IPS DF 6.9 (cell line): ENCODE data around the gene CMPK1.
"Not testable (repeated sequence)": the region's sequence is repeated elsewhere in the genome, so short reads cannot be mapped to it uniquely, and the experiment has no call there.

Experiments used
- DNase-seq: peaks from one replicate; pipeline ENCODE4 v3.0.0-alpha.2; 2013; ENCODE audit warnings: low read depth, low spot score
- H3K27ac ChIP-seq: one replicate; pipeline ENCODE4 v1.5.1; 2013; ENCODE audit warnings: low read length, control low read depth
- H3K27me3 ChIP-seq: 2 replicates; pipeline ENCODE4 v1.6.1; 2013; ENCODE audit warnings: mild to moderate bottlenecking, low read length; ENCODE audit not compliant: control insufficient read depth, insufficient read depth
- H3K36me3 ChIP-seq: 2 replicates; pipeline ENCODE4 v1.6.1; 2013; ENCODE audit warnings: low read length; ENCODE audit not compliant: control insufficient read depth, insufficient read depth
- H3K4me1 ChIP-seq: 2 replicates; pipeline ENCODE4 v1.6.1; 2013; ENCODE audit warnings: low read length; ENCODE audit not compliant: control insufficient read depth, insufficient read depth
- H3K4me3 ChIP-seq: 2 replicates; pipeline ENCODE4 v1.5.1; 2013; ENCODE audit warnings: mild to moderate bottlenecking, low read length
- H3K9me3 ChIP-seq: 2 replicates; pipeline ENCODE4 v1.6.1; 2013; ENCODE audit warnings: low read length, inconsistent platforms; ENCODE audit not compliant: control insufficient read depth, insufficient read depth
- WGBS: extraction: QIAGEN DNeasy Blood & Tissue Kit; methylation state at CpG from one replicate; pipeline ENCODE4 v1.1.7; 2013; ENCODE audit warnings: mixed read lengths, missing lambda C conversion rate; ENCODE audit not compliant: insufficient read length, insufficient coverage; 5-methylcytosine and 5-hydroxymethylcytosine counted together

The CMPK1 gene

GRCh38 chr1:47337350-47337749 is 3.8 kb downstream of the CMPK1 start:
- no CpG with 5 or more reads among the region's 6 CpGs for WGBS
- no peaks in the 10 kb centered on the region for H3K36me3 ChIP-seq
- H3K27me3 ChIP-seq = no peaks in the 10 kb centered on the region
- no peak overlapping the region for H3K27ac ChIP-seq
- H3K9me3 ChIP-seq = no peaks in the 10 kb centered on the region
- no peaks in the 10 kb centered on the region for H3K4me1 ChIP-seq
- no peak overlapping the region for H3K4me3 ChIP-seq
- no peak for DNase-seq

- Histone ChIP-seq H3K9me3 (no peaks in the 10 kb centered on the region), H3K27ac (no peak overlapping the region), H3K4me3 (no peak overlapping the region), H3K4me1 (no peaks in the 10 kb centered on the region), H3K27me3 (no peaks in the 10 kb centered on the region), H3K36me3 (no peaks in the 10 kb centered on the region)
- no peak for DNase-seq
Observed at GRCh38 chr1:47338249-47339077, 4.9 kb downstream of the CMPK1 start.

- WGBS = no CpG with 5 or more reads among the region's 4 CpGs
- no peaks in the 10 kb centered on the region for H3K36me3 ChIP-seq
- no peaks in the 10 kb centered on the region for H3K4me1 ChIP-seq
- H3K27me3 ChIP-seq = no peaks in the 10 kb centered on the region
- no peaks in the 10 kb centered on the region for H3K9me3 ChIP-seq
- no peak for DNase-seq
- H3K4me3 ChIP-seq = no peak overlapping the region
- no peak overlapping the region for H3K27ac ChIP-seq
Observed at GRCh38 chr1:47340227-47340626, 6.6 kb downstream of the CMPK1 start.

GRCh38 chr1:47346979-47347378 is 13.4 kb downstream of the CMPK1 start:
- DNase-seq, H3K27me3 ChIP-seq, H3K4me1 ChIP-seq, H3K27ac ChIP-seq, H3K9me3 ChIP-seq, H3K36me3 ChIP-seq, H3K4me3 ChIP-seq: not testable (repeated sequence)
- WGBS = no CpG with 5 or more reads among the region's 5 CpGs

- Histone ChIP-seq H3K4me3 (no peak overlapping the region), H3K27me3 (no peaks in the 10 kb centered on the region), H3K27ac (no peak overlapping the region), H3K9me3 (no peaks in the 10 kb centered on the region), H3K4me1 (no peaks in the 10 kb centered on the region), H3K36me3 (no peaks in the 10 kb centered on the region)
- DNase-seq = no peak
- no CpG with 5 or more reads among the region's 9 CpGs for WGBS
Observed at GRCh38 chr1:47347735-47348134, 14.1 kb downstream of the CMPK1 start.

GRCh38 chr1:47348246-47348645 is 14.7 kb downstream of the CMPK1 start:
- Histone ChIP-seq H3K4me3 (no peak overlapping the region), H3K4me1 (no peaks in the 10 kb centered on the region), H3K36me3 (no peaks in the 10 kb centered on the region), H3K27me3 (no peaks in the 10 kb centered on the region), H3K27ac (no peak overlapping the region), H3K9me3 (no peaks in the 10 kb centered on the region)
- WGBS = no CpG with 5 or more reads among the region's 1 CpG
- DNase-seq = no peak

GRCh38 chr1:47351305-47351704 is 17.7 kb downstream of the CMPK1 start:
- Histone ChIP-seq H3K27me3 (no peaks in the 10 kb centered on the region), H3K27ac (no peak overlapping the region), H3K4me1 (no peaks in the 10 kb centered on the region), H3K36me3 (no peaks in the 10 kb centered on the region), H3K9me3 (no peaks in the 10 kb centered on the region), H3K4me3 (no peak overlapping the region)
- no CpG with 5 or more reads among the region's 2 CpGs for WGBS
- no peak for DNase-seq

GRCh38 chr1:47361380-47361779 is 27.8 kb downstream of the CMPK1 start:
- no peak overlapping the region for H3K27ac ChIP-seq
- DNase-seq = no peak
- no CpG with 5 or more reads among the region's 3 CpGs for WGBS
- no peaks in the 10 kb centered on the region for H3K36me3 ChIP-seq
- H3K9me3 ChIP-seq = no peaks in the 10 kb centered on the region
- H3K4me1 ChIP-seq = no peaks in the 10 kb centered on the region
- no peak overlapping the region for H3K4me3 ChIP-seq
- no peaks in the 10 kb centered on the region for H3K27me3 ChIP-seq

- H3K4me1 ChIP-seq = no peaks in the 10 kb centered on the region
- DNase-seq = no peak
- no peak overlapping the region for H3K4me3 ChIP-seq
- no peaks in the 10 kb centered on the region for H3K9me3 ChIP-seq
- no peaks in the 10 kb centered on the region for H3K36me3 ChIP-seq
- no peak overlapping the region for H3K27ac ChIP-seq
- H3K27me3 ChIP-seq = no peaks in the 10 kb centered on the region
- WGBS = no CpG with 5 or more reads among the region's 1 CpG
Observed at GRCh38 chr1:47362828-47363227, 29.2 kb downstream of the CMPK1 start.

- WGBS = no CpG with 5 or more reads among the region's 7 CpGs
- no peaks in the 10 kb centered on the region for H3K27me3 ChIP-seq
- H3K9me3 ChIP-seq = no peaks in the 10 kb centered on the region
- no peak overlapping the region for H3K27ac ChIP-seq
- H3K36me3 ChIP-seq = no peaks in the 10 kb centered on the region
- no peak overlapping the region for H3K4me3 ChIP-seq
- no peak for DNase-seq
- no peaks in the 10 kb centered on the region for H3K4me1 ChIP-seq
Observed at GRCh38 chr1:47367651-47368050, 34.1 kb downstream of the CMPK1 start.

GRCh38 chr1:47371016-47371517 is 37.5 kb downstream of the CMPK1 start:
- Histone ChIP-seq H3K36me3 (no peaks in the 10 kb centered on the region; the same call in 1 of the 2 replicates), H3K4me1 (no peaks in the 10 kb centered on the region), H3K4me3 (no peak overlapping the region), H3K9me3 (no peaks in the 10 kb centered on the region), H3K27me3 (no peaks in the 10 kb centered on the region), H3K27ac (no peak overlapping the region)
- no peak for DNase-seq
